ENCODE measurements around the gene ARF3.
A peak's percentile ranks its signal among the peaks of the same experiment; 100 is the strongest.

ARF3 gene

DNA sequence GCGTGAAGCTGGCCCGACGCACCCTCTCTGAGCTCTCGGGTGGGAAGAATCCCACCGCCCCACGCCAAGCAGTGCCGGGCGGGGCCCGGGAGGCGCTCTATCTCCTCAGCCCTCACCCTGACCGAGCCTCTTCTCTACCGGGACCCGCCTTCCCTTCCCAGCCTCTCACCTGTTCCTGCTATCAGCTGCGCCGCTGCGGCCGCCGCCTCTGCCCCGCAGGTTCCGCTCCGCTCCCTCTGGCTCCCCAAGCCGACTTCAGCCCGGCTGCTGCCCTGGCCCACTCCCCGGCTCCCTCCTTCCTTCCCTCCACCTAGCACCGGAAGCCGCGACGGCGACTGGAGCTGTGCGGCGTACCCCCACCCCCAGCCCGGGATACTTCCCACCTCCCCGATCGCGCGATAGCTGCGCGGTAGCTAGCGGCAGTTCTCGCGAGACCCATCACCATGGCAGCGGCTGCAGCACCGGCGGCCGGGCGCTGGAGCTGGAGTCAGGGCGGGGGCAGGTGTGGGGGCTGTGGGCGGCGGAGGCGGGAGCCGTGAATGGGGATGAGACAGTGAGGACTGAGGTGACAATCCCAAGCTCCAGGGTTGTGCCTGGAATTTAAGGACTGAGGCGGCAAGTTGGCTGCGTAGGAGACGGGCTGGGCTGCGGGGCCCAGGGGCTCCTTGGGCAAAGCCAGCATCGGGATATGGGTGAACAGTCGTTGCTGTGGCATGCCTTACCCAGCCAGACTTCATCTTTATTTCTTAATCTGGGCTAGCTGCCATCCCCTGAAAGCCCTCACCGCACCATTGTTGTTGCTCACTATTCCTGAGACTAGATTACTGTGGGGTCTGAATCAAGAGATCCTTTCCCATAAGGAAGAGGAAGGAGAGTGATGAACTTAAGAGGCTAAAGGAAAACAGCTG lies at the start of gene ARF3:
TSS of gene ARF3 (minus strand) at position 347 of the 908 bp plus-strand sequence. CDS start 16,392 bp downstream, outside the sequence.
- peak; percentile 83 for DNase-seq (ENCODE audit: low read depth, low spot score)

DNA sequence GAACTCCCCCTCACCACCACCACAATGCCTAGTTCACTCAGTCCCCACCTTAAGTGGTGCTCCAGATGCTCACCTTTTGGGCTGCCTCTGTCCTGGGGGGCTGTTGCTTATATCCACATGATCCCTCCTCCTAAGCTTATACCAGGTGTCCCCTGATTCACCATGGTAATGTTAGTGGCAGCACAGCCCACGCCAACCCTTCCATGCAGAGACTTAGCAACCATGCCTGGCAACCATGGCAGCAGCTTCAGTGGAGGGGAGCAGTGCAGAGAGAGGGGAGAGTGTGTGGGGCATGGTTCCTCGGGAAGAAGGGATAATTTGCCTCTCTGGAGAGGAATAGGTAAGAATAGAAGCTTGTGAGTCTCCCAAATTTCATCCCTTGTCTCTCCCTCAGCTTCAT lies 43.1 kb upstream of the ARF3 start:
- DNase-seq (ENCODE audit: low read depth, low spot score), result no peak

DNA sequence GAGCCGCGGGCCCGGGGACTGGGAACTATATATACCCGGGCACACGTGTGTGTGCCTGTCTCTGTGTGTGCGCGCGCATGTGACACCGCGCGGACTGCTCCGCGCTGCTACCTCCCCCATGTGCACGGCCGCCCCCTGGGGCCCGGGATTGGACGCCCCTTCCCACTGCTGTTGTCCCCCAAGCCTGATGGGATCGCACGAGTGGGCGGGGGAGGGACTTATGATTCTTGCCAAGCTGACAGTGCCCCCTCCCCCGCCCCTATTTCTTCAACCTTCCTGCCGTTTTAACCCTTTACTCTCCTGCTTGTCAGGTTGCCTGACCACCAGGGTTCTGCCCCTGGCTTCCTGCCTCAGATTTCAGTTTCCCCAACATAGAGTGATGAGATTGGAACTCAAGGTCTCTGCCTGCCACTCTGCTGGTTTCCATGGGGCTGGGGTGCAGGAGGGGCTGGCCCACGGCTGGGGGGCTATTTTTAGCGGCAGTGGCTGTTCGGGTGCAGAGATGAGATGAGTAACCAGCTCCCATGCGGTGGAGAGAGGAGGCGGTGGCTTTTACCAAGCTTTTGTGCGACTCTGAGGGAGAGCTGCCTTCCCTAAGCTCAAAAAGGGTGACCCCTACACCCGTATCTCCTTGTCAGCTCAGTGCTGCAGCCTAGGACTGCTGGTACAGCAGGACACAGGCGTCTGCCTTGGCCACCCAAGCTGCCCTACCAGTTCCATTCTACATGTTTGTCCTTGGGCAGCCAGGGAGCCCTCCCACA lies 42.3 kb upstream of the ARF3 start, which contains the start of gene DDN:
TSS of gene DDN (minus strand) at position 5 of the 761 bp plus-strand sequence. CDS start 88 bp downstream, outside the sequence.
- DNase-seq (ENCODE audit: low read depth, low spot score), result no peak

DNA sequence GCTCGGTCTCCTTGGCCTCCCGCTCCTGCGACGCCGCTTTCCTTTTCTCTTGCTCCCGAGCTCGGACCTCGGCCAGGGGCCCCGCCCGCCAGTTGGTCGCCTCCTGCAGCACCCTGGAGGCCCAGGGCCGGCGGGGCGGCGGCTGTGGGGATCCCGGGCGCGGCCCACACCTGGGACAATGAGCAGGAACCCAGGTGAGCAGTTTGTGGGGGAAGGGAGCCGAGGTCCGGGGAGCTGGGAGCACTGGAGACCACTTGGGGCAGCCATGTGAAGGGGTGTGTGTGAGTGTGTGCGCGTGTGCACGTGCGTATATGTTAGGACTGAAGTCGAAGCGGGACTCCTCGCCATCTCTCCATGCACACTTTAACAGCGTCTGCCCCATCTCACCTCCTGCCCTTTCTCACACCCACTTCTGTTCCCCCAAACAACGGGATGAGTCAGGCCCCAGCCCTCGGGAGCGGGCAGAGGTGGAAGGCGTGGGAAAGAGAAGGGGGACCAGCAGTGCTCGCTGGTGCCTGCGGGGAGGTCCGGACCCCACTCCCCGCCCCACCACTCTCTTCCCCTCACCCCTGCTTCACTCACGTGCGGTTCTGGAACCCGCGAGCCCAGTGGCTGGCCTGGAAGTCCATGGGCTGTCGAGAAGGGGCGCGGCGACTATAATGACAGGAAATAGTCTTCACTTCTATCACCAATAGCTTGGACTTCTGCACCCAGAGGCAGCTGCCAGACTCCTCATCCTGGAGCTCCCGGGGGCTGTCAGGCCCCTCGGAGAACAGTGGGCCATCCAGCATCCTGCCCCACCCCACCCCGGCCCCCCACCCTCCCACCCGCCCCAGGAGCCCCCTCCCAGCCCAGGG lies 41.4 kb upstream of the ARF3 start:
- no peak for DNase-seq (ENCODE audit: low read depth, low spot score)

DNA sequence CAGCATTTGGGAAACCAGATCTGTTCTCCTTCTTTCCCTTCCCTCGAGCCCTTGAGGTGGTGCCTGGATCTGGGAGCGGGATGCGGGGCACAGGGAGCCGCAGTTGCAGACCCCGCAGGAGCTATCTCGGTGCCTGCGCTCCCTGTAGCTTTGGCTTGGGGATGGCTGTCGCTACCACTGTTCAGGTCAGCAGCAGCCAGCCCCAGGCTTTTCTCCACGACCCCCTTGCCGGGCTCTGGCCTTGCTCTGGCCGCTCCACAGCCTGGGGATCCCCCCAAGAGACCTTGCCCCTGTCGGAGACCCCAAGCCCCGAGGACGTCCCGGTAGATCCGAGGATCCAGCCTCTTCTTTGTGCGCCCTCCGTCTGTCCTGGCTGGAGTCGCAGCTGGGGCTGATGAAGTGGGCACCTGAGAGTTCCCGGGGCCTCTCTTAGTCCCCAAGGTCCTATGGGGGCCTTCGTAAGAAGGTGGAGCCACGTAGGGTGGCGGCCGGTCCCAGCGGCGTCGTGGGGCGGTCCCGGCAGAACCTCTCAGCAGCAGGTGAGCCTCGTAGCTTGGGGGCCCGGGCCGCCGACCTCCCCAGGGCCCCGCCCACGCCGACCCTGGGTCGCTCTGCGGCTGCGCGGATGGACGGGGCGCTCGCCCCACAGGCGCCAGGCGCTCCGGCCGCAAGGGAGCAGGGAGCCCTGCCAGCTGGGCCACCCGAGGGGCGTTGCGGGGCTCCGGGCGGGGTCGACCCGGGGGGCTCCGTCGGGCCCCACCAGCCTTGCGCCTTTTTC lies 40.6 kb upstream of the ARF3 start:
- DNase-seq (ENCODE audit: low read depth, low spot score), result no peak

DNA sequence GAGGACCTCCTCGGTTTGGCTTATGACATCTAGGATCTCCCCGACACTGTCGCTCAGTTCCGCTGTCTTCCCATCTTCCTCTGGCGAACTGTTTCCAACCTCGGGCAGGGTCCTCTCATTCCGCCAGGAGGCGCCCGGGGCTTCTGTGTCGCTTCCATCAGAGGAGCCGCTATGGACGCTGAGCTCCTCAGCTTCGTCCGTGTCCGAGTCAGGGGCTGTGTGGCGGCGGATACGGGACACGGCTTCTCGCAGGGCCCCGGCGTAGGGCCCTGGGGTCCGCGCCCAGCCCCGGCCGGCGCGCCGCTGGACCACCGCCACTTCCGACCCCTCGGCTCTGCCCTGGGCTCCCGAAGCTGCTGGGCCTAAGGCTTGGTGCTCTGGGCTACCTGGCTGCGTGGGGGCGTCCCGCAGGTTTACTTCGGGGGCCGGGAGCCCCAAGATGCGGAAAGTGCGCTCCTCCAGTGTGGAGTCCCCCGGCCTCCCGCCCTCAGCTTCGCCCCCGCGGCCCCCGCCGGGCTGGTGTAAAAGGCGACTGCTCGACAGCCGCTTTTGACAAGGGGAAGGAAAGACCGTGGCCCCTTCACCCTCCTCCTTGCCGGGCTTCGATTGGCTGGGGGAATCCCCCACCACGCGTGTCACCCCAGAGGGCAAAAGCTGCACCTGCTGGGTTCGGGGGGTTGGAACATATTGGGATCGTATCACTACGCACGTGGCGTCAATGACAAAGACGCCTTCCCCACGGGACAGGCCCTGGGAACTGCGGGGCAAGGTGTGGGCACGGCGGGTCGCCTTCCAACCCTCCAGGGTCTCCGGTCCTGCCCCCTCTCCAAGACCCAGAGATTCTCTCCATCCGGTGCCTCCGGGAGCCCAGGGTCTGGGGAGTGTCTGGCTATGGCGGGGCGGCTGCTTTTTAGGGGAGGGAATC lies 39.8 kb upstream of the ARF3 start:
- DNase-seq (ENCODE audit: low read depth, low spot score), result no peak

DNA sequence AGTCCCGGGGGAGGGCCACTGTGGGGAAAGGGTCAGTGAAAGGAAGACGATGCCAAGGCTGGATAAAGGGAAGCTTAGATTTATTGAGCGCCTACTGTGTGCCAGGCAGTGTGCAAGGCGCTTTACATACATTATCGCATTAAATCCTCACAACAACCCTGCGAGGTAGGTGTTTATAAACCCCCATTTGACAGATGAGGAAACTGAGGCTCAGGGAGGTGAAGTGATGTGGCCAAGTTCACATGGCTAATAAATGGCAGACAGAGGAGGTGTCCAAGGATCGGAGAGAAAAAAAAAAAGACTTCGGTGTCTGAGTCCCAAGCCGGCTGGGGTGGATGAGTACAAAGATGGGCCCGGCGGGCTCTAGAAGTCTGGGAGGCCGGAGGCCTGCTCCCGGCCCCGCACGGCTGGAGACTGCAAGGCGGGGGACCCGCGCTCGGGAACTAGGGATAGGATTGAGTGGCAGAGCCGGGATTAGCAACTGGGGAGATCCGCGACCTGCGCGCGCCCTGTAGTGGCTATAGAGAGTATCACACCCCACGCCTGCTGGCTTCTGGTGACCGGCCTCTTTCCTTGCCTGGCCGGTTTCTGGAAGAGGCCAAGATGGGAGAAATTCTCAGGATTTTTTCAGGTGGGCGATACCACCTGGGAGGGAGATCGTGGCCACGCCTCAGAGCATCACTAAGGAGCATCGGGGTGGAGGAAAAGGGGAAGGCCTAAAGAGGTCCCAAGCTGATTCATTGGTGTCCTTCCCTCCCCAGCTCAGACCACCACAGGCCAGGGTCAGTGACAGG lies 38.0 kb upstream of the ARF3 start:
- DNase-seq (ENCODE audit: low read depth, low spot score), result no peak

DNA sequence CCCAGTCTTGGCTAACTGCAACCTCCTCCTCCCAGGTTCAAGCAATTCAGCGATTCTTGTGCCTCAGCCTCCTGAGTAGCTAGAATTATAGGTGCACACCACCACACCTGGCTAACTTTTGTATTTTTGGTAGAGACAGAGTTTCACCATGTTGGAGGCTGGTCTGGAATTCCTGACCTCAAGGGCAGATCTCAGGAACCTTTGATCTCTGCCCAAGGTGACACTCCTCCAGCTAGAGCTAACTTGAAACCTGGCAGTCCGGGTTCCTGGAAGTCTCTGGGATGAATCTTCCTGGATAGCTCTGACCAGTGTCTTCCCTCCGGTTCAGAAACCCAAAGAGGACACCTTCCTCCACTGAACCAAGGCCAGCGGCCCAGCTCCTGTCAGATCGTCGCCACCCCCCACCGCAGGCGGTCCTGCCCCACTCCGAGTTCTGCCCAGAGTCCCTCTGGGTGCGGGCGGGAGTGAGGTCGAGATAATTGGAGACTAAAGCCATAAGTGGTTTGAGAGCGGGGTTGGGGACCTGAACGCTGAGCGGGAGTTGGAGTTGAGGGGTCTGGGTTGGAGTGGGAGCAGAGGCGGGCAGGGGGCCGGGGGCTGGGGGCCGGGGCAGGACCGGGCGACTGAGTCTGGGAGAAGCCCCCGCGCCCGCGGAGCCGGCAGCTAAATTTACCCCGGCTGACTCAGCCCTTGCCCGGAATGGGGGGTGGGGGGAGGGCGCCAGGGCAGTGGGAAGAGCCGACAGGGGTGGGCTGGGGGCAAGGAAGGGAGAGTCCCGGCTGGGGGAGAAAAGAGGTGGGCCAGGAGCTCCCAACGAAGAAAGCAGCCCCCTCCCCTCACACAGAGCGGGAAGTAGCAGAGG lies 37.2 kb upstream of the ARF3 start:
- no peak for DNase-seq (ENCODE audit: low read depth, low spot score)

DNA sequence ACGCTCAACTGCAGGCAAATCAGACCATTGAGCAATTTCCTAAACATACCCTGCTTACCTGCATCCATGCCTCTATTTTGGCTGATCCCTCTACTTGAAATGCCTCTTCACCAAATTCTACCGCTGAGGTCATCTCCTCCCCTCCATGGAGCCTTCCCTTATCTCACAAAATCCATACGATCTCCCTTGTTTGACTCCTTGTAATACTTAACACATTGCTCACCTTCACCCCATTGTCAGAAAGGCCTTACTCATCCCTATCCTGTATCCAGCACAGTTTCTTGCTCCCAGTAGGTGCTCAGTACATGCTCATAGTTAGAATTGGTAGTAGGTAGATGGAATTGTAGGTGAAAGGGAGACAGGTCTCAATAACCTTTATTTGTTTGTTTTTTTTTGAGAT lies 36.5 kb upstream of the ARF3 start:
- no peak for DNase-seq (ENCODE audit: low read depth, low spot score)

DNA sequence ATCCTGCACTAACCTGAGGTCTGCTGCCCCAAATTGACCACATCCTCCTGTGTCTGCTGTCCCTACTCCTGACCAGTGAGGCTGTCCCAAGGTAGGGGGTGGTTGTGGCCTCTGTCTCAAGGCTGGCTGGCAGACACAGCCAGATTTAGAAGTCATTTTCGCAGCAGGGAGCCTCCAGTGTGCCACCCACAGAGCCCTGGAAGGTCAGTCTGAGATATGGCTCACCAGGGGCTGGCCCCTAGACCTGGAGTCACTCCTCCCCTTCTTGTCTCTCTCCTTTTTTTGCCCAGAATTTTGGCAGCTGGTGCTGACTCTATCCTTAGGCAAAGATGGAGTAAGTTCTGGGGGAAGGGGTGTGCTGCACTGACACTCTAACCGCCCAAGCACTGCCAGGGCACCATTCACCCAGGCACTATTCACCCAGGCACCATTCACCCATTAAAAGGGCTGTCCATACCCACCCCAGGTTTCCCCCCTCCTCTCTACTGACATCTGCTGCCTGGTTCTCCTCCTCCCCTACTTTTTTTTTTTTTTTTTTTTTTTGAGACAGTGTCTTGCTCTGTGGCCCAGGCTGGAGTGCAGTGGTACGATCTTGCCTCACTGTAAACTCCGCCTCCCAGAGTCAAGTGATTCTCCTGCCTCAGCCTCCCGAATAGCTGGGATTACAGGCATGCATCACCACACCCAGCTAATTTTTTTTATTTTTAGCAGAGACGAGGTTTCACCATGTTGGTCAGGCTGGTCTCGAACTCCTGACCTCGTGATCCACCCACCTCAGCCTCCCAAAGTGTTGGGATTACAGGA lies 34.2 kb upstream of the ARF3 start:
- no peak for DNase-seq (ENCODE audit: low read depth, low spot score)

DNA sequence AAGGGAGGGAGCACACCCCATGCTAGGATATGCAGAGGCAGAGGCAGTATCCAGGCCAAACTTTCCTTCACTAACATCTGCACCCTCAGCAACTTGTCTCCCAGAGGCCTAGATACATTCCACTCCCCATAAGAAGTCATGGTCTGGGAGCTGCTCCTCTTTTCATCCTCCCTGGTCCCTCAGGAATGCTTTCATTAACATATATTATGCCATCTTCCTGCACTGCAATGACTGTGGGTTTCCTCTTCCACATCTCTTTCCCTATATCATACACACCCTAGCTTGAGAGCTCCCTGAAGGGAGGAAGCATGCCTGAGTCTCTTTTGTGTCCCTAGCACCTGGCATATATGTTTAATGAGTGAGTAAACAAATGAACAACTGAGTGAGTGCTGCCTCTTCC lies 33.3 kb upstream of the ARF3 start:
- no peak for DNase-seq (ENCODE audit: low read depth, low spot score)

DNA sequence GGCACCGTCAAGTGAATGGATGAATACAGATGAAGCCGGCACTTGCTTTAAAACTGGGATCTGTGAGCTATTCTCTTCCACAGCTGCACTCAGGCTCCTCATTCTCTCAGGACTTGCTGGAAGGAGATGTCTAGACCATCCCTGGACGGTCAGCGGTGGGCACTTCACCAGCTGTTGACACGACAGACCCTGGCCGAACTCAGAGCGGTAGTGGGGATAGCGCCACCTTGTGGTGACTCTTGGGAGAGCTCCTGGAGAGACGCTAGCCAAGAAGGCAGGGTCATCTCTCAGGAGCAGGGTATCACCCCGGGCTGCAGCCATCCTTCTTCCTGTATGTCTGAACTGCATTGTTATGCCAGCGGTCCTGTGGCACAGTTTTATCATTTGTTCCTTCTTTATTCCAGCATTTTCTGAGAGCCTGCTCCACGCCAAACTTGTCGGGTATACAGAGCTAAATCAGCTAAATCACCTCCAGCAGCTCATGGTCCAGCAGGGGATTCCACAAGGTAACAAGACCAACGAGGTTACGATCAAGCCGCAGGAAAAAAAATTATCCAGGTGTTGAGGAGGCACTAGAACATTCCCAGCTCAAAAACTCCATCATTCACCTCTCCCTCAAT lies 30.9 kb upstream of the ARF3 start:
- DNase-seq (ENCODE audit: low read depth, low spot score), result no peak

DNA sequence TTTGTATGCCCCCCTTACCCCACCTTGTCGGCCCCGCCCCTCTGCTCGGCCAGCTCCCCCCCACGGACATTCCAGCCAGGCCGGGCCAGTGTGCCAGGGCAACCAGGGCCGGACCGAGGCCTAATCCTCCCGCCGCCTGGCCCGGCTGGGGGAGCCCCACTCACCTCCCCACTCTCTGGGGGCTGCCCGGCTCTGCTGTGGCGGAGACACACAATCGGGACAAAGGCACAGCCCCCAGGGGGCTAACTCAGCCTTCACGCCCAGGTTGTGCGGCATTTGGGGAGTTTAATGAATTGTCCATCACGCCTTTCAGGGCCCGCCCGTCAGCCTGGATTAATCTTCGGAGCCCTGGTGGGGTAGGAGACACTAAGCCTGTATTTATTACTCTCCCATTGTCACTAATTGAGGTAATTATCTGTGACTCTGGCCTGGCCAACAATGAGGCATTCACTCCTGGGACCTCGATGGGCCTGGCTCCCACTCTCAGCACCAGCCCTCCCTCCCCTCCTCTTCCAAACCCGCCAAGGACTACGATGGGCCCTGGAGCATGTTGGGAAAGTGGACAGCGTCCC lies 29.5 kb upstream of the ARF3 start:
- no peak for DNase-seq (ENCODE audit: low read depth, low spot score)

DNA sequence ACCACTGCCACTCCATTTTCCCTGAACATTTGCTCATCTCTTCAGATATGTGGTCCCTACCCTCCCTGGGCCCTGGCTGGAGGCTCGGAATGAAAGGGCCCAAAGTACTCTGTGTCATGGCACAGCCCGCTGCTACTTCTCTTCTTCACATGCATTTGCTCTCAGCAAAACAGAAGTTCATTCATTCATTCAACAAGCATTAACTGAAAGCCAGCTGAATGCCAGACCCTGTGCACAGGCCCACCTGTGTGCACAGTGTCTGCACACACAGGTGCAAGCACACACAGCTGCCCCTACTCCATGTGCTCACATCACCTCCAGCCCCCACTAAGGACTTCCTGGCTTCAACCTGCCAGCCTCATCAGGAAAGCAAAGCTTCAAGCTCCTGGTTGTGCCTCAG lies 28.6 kb upstream of the ARF3 start:
- DNase-seq (ENCODE audit: low read depth, low spot score), result no peak

DNA sequence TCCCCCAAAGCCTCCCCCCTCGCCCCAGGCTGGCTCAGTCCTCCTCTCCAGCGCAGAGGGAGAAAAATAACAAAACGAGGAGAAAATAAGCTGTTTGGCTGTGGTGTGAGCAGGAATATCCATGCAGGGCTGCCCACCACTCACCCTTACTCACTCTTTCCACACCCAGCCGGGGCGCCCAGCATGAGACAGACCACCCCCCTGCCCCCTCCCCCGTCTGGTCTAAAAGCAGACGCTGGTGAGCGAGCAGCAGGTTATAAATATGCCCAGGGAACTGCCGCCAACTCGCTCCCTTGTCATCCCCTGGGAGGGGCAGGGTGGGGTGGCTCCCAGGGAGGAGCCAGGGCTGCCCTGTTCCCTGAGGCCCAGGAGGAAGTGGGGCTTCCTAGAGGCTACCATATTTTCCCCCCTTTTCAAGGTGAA lies 28.2 kb upstream of the ARF3 start:
- no peak for DNase-seq (ENCODE audit: low read depth, low spot score)

DNA sequence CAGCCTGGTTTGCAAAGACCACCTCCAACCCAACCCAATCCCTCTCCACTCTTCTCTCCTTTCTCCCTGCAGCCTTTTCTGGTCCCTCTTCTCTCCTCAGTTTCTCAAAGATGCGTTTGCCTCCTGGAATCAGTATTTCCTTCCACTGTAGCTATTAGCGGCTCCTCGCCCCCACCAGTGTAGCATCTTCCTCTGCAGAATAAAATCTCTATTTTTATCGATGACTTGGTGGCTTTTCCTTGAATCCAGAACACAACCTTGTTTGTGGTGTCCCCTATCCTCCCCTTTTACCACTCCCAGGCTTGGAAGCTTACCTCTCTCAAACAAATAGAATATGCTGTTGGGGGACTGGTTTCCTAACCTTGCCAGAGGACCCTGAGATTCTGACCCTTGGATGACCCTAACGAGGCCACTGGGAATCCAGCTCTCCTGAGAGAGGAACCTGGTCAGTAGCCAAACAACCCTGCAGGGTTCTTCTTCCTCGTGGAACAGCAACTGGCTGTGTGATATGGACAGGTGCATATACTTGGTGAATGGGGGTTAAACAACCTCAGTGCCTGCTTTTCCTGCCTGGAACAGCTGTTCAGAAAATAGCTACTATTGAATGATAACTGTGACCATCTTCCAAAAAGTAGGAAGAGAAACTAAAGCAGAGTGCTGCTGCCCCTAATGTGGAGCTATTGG lies 25.3 kb upstream of the ARF3 start:
- no peak for DNase-seq (ENCODE audit: low read depth, low spot score)

Data from smooth muscle cell of the brain vasculature (primary cell).